PFSK-1 (cell line): ENCODE results near the gene ACAA2.

ENCODE experiments used
- FOXP2 ChIP-seq: optimal IDR thresholded peaks from 2 replicates; pipeline ENCODE3; 2011; ENCODE audit warnings: borderline replicate concordance, control low read depth, inconsistent platforms; ENCODE audit not compliant: insufficient read depth; ENCODE audit errors: extremely low read length, extremely low read depth
- POLR2AphosphoS5 ChIP-seq: IDR thresholded peaks from 2 replicates; pipeline ENCODE4 v1.6.1; 2012; ENCODE audit warnings: low read depth, mild to moderate bottlenecking, control low read depth, low read length, moderate library complexity
- REST ChIP-seq, 2 experiments: IDR thresholded peaks; 2 replicates each; pipeline versions ENCODE4 v1.6.1 to v1.8.0; 2011 to 2012; ENCODE audit warnings: low read depth in 2 of 2, low read length in 2 of 2, control low read depth in 1 of 2, inconsistent platforms in 1 of 2, mild to moderate bottlenecking in 1 of 2, moderate library complexity in 1 of 2; ENCODE audit not compliant: insufficient read depth in 1 of 2
- SIN3A ChIP-seq: IDR thresholded peaks from 2 replicates; pipeline ENCODE4 v1.6.1; 2012; ENCODE audit warnings: mild to moderate bottlenecking, low read length, moderate library complexity, borderline replicate concordance; ENCODE audit not compliant: insufficient read depth
- TAF1 ChIP-seq: IDR thresholded peaks from 2 replicates; pipeline ENCODE4 v1.6.1; 2012; ENCODE audit warnings: low read length, control low read depth, borderline replicate concordance; ENCODE audit not compliant: insufficient read depth

The ACAA2 gene

GRCh38 chr18:49768051-49768391 lies 45.3 kb downstream of the ACAA2 start:
- TF ChIP-seq SIN3A, result no peak
- TF ChIP-seq FOXP2, result no peak
- no peak for TF ChIP-seq POLR2AphosphoS5
- no peak for TF ChIP-seq TAF1
- TF ChIP-seq REST (IDR thresholded peaks at IDR 0.05; ENCODE audit: insufficient read depth in 1 of 2, low read depth in 2 of 2, low read length in 2 of 2), result no peak

DNA sequence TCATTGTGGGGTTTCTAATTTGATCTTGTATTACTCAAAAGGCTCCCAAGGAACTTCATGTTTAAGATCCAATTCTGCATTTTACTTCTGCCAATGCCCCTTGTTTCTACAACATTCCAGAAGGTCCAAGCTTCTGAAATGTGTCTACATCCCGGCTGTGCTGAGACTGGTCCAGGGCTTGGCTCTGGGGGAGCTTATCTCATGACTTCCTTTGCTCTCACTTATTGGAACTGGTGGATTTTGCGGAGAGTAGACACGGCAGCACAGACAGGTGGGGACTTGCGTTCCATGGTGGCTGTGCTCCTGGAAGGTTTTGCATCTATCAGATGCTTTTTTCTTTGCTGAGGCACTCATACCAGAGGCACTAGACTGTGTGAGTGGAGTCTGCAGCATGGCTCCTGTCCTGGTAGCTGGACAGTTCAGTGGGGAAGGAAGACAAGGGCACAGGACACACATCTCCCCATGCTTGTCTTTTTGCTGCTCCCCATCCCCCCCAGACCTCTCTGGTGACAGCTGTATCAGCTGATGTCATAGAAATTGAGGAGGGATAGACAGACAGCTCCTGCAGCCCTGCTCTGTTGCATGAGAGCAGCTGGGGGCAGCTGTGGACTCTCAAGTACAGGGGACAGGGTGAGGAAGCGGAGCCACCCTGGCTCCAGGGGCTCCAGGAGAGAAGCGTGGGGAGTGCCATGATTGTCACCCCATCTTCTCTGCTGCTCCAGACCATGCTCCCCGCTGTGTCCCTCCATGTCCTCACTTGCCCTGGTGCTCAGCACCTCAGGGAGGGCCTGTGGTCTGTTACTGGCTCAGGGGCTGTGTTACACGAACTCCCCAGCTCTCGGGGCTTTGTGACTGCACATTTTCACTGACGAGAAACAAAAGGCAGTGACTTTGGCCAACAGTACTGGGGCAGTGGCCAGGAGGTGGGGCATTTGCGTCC lies 46.0 kb downstream of the ACAA2 start:
- TF ChIP-seq POLR2AphosphoS5 (no peak), FOXP2 (no peak), TAF1 (no peak), REST (IDR thresholded peaks at IDR 0.05; ENCODE audit: insufficient read depth in 1 of 2, low read depth in 2 of 2, low read length in 2 of 2) (no peak), SIN3A (no peak)

DNA sequence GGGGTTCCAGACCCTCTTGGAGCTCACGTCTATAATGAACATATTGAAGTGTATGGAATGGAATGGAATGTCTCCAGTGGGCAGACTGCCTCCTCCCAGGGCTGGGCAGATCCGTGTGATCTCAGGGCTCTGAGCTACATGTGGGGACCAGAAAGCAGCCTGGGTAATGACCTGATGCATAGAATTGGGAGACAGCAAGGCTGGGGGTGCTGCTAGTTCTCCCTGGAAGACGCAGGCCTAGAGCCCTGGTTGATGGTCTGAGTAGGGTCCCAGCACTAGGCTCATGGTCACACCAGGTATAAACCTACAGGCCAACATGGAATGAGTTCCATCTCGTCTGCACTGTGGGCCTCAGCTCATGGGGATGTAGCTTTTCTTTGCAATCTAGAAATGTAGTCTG lies 46.7 kb downstream of the ACAA2 start:
- TF ChIP-seq TAF1, result no peak
- no peak for TF ChIP-seq REST (IDR thresholded peaks at IDR 0.05; ENCODE audit: insufficient read depth in 1 of 2, low read depth in 2 of 2, low read length in 2 of 2)
- TF ChIP-seq FOXP2, result no peak
- TF ChIP-seq POLR2AphosphoS5, result no peak
- no peak for TF ChIP-seq SIN3A

- TF ChIP-seq TAF1 (no peak), REST (IDR thresholded peaks at IDR 0.05; ENCODE audit: insufficient read depth in 1 of 2, low read depth in 2 of 2, low read length in 2 of 2) (no peak), FOXP2 (no peak)
Measured at GRCh38 chr18:49764032-49764431, 49.3 kb downstream of the ACAA2 start.

- TF ChIP-seq TAF1, result no peak
- TF ChIP-seq FOXP2, result no peak
- no peak for TF ChIP-seq REST (IDR thresholded peaks at IDR 0.05; ENCODE audit: insufficient read depth in 1 of 2, low read depth in 2 of 2, low read length in 2 of 2)
- TF ChIP-seq POLR2AphosphoS5, result no peak
- no peak for TF ChIP-seq SIN3A
Measured at GRCh38 chr18:49763590-49763989, 49.7 kb downstream of the ACAA2 start.
